K562 (cell line): ENCODE data around the gene CCDC178.

Source experiments
- CHD2 ChIP-seq: IDR thresholded peaks from 2 replicates; pipeline ENCODE4 v1.6.1; 2011; ENCODE audit warnings: low read depth, low read length
- CHD4 ChIP-seq: fragments of 200-600 bp; sonication (generic); IDR thresholded peaks from 3 replicates; pipeline ENCODE4 v1.6.1; 2012; ENCODE audit warnings: low read depth, mild to moderate bottlenecking, mixed read lengths, low read length, inconsistent platforms; ENCODE audit not compliant: insufficient read depth, insufficient replicate concordance, poor library complexity, severe bottlenecking
- ETV6 ChIP-seq, 3 experiments: fragments of 150-350 bp in 1 of 3; sonication (generic) in 1 of 3; formaldehyde crosslinking in 1 of 3; IDR thresholded peaks; 2 replicates each; pipeline versions ENCODE4 v1.6.1 to v1.8.0; 2014 to 2022; ENCODE audit warnings: borderline replicate concordance in 2 of 3, low read depth in 2 of 3, antibody characterized with exemption in 1 of 3, low read length in 1 of 3, mild to moderate bottlenecking in 1 of 3, missing genetic modification reagents in 1 of 3
- EZH2 ChIP-seq: IDR thresholded peaks from 2 replicates; pipeline ENCODE4 v1.6.1; 2012; ENCODE audit warnings: low read depth, mild to moderate bottlenecking, inconsistent platforms, low read length, borderline replicate concordance
- MEIS2 ChIP-seq: fragments of 450-650 bp; IDR thresholded peaks from 2 replicates; pipeline ENCODE4 v1.6.1; 2014; ENCODE audit warnings: mild to moderate bottlenecking; ENCODE audit not compliant: partially characterized antibody
- PML ChIP-seq: IDR thresholded peaks from 2 replicates; pipeline ENCODE4 v1.6.1; 2012; ENCODE audit warnings: low read length, inconsistent platforms
- SIN3A ChIP-seq, 2 experiments: fragments of 150-350 bp in 1 of 2; IDR thresholded peaks; 2 replicates each; pipeline ENCODE4 v1.6.1; 2011 to 2016; ENCODE audit warnings: borderline replicate concordance in 2 of 2, low read depth in 2 of 2, low read length in 2 of 2, mild to moderate bottlenecking in 2 of 2, moderate library complexity in 2 of 2; ENCODE audit not compliant: control insufficient read depth in 1 of 2
- USF2 ChIP-seq: sonication (generic); formaldehyde crosslinking; IDR thresholded peaks from 2 replicates; pipeline ENCODE4 v1.5.0; 2020; ENCODE audit warnings: missing genetic modification reagents
- XRCC5 ChIP-seq: fragments of 200-400 bp; formaldehyde crosslinking; IDR thresholded peaks from 2 replicates; pipeline ENCODE4 v1.6.1; 2017; ENCODE audit warnings: low read depth, mild to moderate bottlenecking, low read length
- ZFX ChIP-seq: sonication (generic); formaldehyde crosslinking; IDR thresholded peaks from 2 replicates; pipeline ENCODE4 v1.8.0; 2022; ENCODE audit warnings: mild to moderate bottlenecking, missing genetic modification reagents, moderate library complexity
- ZNF133 ChIP-seq: fragments of 250-450 bp; sonication (Bioruptor Pico); IDR thresholded peaks from 2 replicates; pipeline ENCODE4 v1.4.0; 2020; ENCODE audit warnings: mild to moderate bottlenecking
- TF ChIP-seq, protein P1 (sequence below): conservative IDR thresholded peaks from 2 replicates; pipeline ENCODE4 v1.6.1; 2011; ENCODE audit warnings: low read depth, mild to moderate bottlenecking, low read length; ENCODE audit not compliant: control insufficient read depth

DNA sequence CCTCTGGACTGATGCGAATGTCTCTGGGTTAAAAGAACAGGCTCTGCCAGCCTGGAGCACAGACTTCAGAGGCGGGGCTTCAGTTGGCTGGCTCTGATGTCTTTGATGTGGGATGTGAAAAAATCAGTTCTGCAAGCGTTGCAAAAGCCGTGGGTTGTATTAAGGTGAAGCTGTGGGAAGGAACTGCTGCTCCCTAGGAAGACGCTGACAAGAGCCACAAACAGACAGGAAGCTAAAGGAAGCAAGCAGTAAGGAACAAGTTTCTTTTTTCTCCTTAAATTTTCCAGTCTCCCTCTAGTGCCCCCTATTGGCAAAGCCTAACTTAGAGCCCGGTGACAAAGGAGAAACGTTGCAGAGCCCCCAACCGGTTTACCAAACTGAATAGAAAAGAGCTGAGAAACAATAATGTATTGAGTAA, 239.0 kb downstream of the CCDC178 start:
- TF ChIP-seq CHD4 (no peak), ZFX (CRISPR knock-in tag) (no peak), PML (no peak), USF2 (CRISPR knock-in tag) (no peak), CHD2 (no peak), ETV6 (IDR thresholded peaks at IDR 0.05; ENCODE audit: borderline replicate concordance in 1 of 2, low read depth in 2 of 2, low read length in 1 of 2) (no peak), ETV6 (CRISPR knock-in tag; IDR thresholded peaks at IDR 0.05; ENCODE audit: borderline replicate concordance) (no peak), ZNF133 (CRISPR knock-in tag) (no peak), SIN3A (IDR thresholded peaks at IDR 0.05; ENCODE audit: borderline replicate concordance in 2 of 2, control insufficient read depth in 1 of 2, low read depth in 2 of 2, low read length in 2 of 2) (no peak), MEIS2 (no peak), XRCC5 (no peak), EZH2 (no peak)
- TF ChIP-seq, protein P1, sequence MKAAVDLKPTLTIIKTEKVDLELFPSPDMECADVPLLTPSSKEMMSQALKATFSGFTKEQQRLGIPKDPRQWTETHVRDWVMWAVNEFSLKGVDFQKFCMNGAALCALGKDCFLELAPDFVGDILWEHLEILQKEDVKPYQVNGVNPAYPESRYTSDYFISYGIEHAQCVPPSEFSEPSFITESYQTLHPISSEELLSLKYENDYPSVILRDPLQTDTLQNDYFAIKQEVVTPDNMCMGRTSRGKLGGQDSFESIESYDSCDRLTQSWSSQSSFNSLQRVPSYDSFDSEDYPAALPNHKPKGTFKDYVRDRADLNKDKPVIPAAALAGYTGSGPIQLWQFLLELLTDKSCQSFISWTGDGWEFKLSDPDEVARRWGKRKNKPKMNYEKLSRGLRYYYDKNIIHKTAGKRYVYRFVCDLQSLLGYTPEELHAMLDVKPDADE, result no peak
